ENCODE measurements around the gene RHBDL1. TPM values are rescaled to one million over a fixed set of nuclear protein-coding genes. Genes with fewer than 3 reads are reported as not detected.
A peak's percentile ranks its signal among the peaks of the same experiment; 100 is the strongest.

RHBDL1 gene
- total RNA-seq, 1 experiment from 2014 or later = 1.7 TPM

- CTCF ChIA-PET = no interaction called here
- POLR2A ChIA-PET (ENCODE audit: unreplicated experiment) = no interaction called here
- intact Hi-C loops (cut with micrococcal nuclease) = no loop called here
- BruUV-seq (replicated peaks) = no TSS peak
- ATAC-seq = no peak
- Histone ChIP-seq H3K9ac (ENCODE audit: low read length) (peak overlapping the region; percentile 74), H3K27me3 (ENCODE audit: low read length) (no peaks in the 10 kb centered on the region), H2AFZ (ENCODE audit: low read length) (no peak overlapping the region), H3K9me3 (ENCODE audit: low read length) (no peaks in the 10 kb centered on the region), H3K4me2 (ENCODE audit: low read length) (peak overlapping the region; percentile 90), H3K9me2 (replicated peaks; ENCODE audit: low read length) (no peaks in the 10 kb centered on the region), H3K36me3 (ENCODE audit: low read depth, low read length) (peaks cover 6% of the 10 kb centered on the region), H3F3A (ENCODE audit: low read length, unreplicated experiment) (no peaks in the 10 kb centered on the region), H4K20me1 (ENCODE audit: low read length) (peaks cover 10% of the 10 kb centered on the region; the same call in 1 of the 2 replicates), H3K79me2 (ENCODE audit: low read length) (peaks cover 35% of the 10 kb centered on the region), H3K4me3 (ENCODE audit: low read length) (peak overlapping the region; percentile 78), H3K4me1 (ENCODE audit: insufficient read depth, low read length) (peaks cover 26% of the 10 kb centered on the region), H3K27ac (ENCODE audit: low read length) (0 out of 2 replicates have a peak overlapping the region, but pooled peaks have one; percentile 10)
- DNase-seq = no peak
- TF ChIP-seq EZH2 (IDR thresholded peaks at IDR 0.05; ENCODE audit: low read length, unreplicated experiment) = no peak
- no peak for TF ChIP-seq EZH2phosphoT487 (IDR thresholded peaks at IDR 0.05; ENCODE audit: borderline replicate concordance, low read length)
- no peak for TF ChIP-seq CTCF (conservative IDR thresholded peaks at IDR 0.05; ENCODE audit: low read depth, low read length)
Measured at GRCh38 chr16:680625-680945, 5.1 kb downstream of the RHBDL1 start.

- Histone ChIP-seq H3K4me3 (ENCODE audit: low read length) (peak overlapping the region; percentile 78), H3K27me3 (ENCODE audit: low read length) (no peaks in the 10 kb centered on the region), H3K9ac (ENCODE audit: low read length) (peak overlapping the region; percentile 74), H2AFZ (ENCODE audit: low read length) (no peak overlapping the region), H3K4me2 (ENCODE audit: low read length) (peak overlapping the region; percentile 90), H4K20me1 (ENCODE audit: low read length) (peaks cover 10% of the 10 kb centered on the region; the same call in 1 of the 2 replicates), H3K79me2 (ENCODE audit: low read length) (peaks cover 35% of the 10 kb centered on the region), H3K36me3 (ENCODE audit: low read depth, low read length) (peaks cover 6% of the 10 kb centered on the region), H3K4me1 (ENCODE audit: insufficient read depth, low read length) (peaks cover 26% of the 10 kb centered on the region), H3F3A (ENCODE audit: low read length, unreplicated experiment) (no peaks in the 10 kb centered on the region), H3K9me3 (ENCODE audit: low read length) (no peaks in the 10 kb centered on the region), H3K9me2 (replicated peaks; ENCODE audit: low read length) (no peaks in the 10 kb centered on the region), H3K27ac (ENCODE audit: low read length) (0 out of 2 replicates have a peak overlapping the region, but pooled peaks have one; percentile 10)
- DNase-seq = peak; percentile 44
- intact Hi-C loops (cut with micrococcal nuclease) = no loop called here
- TF ChIP-seq CTCF (conservative IDR thresholded peaks at IDR 0.05; ENCODE audit: low read depth, low read length) (peak; percentile 19; the same call in 1 of the 2 replicates), EZH2 (IDR thresholded peaks at IDR 0.05; ENCODE audit: low read length, unreplicated experiment) (no peak)
- ATAC-seq = 0 out of 2 replicates have a peak, but pooled peaks have one; percentile 0
- BruUV-seq (replicated peaks) = no TSS peak
- ChIA-PET POLR2A (ENCODE audit: unreplicated experiment) (interaction anchor here (0.6 kb wide), 1 partner anchor 300 kb away, joined by 3 read pairs; the partner anchor contains the start of gene SOX8), CTCF (no interaction called here)
Measured at GRCh38 chr16:680967-681745, 5.7 kb downstream of the RHBDL1 start.

All from PC-3 (cell line).